Measurements from ENCODE around the gene MYO10. TPM values are rescaled to one million over a fixed set of nuclear protein-coding genes. Genes with fewer than 3 reads are reported as not detected.
A peak's percentile ranks its signal among the peaks of the same experiment; 100 is the strongest.

Gene MYO10
- total RNA-seq, 1 donor from 2014 or later: 60.9 TPM

GRCh38 chr5:16819522-16820167, 116.4 kb downstream of the MYO10 start:
- DNase-seq (ENCODE audit: low read depth): peak; percentile 75

GRCh38 chr5:16815432-16815831, 120.7 kb downstream of the MYO10 start:
- no peak for DNase-seq (ENCODE audit: low read depth)

GRCh38 chr5:16812911-16813310, 123.2 kb downstream of the MYO10 start:
- no peak for DNase-seq (ENCODE audit: low read depth)

- no peak for DNase-seq (ENCODE audit: low read depth)
Measured at GRCh38 chr5:16812448-16812847, 123.6 kb downstream of the MYO10 start.

GRCh38 chr5:16810208-16810854, 125.8 kb downstream of the MYO10 start:
- DNase-seq (ENCODE audit: low read depth): peak; percentile 64

GRCh38 chr5:16809395-16810207, 126.5 kb downstream of the MYO10 start:
- peak; percentile 94 for DNase-seq (ENCODE audit: low read depth)

GRCh38 chr5:16809010-16809394, 127.1 kb downstream of the MYO10 start:
- no peak for DNase-seq (ENCODE audit: low read depth)

GRCh38 chr5:16808021-16808420, 128.1 kb downstream of the MYO10 start:
- DNase-seq (ENCODE audit: low read depth): no peak

GRCh38 chr5:16807547-16807864, 128.6 kb downstream of the MYO10 start:
- DNase-seq (ENCODE audit: low read depth): no peak

- DNase-seq (ENCODE audit: low read depth): peak; percentile 53
Measured at GRCh38 chr5:16806711-16807546, 129.2 kb downstream of the MYO10 start.

- DNase-seq (ENCODE audit: low read depth): peak; percentile 69
Measured at GRCh38 chr5:16805486-16805885, 130.6 kb downstream of the MYO10 start.

GRCh38 chr5:16803831-16804230, 132.3 kb downstream of the MYO10 start:
- no peak for DNase-seq (ENCODE audit: low read depth)

GRCh38 chr5:16800477-16800876, 135.6 kb downstream of the MYO10 start:
- DNase-seq (ENCODE audit: low read depth): no peak

- no peak for DNase-seq (ENCODE audit: low read depth)
Measured at GRCh38 chr5:16799796-16800195, 136.3 kb downstream of the MYO10 start.

GRCh38 chr5:16797951-16798350, 138.1 kb downstream of the MYO10 start:
- no peak for DNase-seq (ENCODE audit: low read depth)

- DNase-seq (ENCODE audit: low read depth): no peak
Measured at GRCh38 chr5:16794269-16794913, 141.7 kb downstream of the MYO10 start.

GRCh38 chr5:16792598-16793275, 143.4 kb downstream of the MYO10 start:
- DNase-seq (ENCODE audit: low read depth): no peak

GRCh38 chr5:16791904-16792597, 144.0 kb downstream of the MYO10 start:
- no peak for DNase-seq (ENCODE audit: low read depth)

GRCh38 chr5:16791036-16791705, 144.9 kb downstream of the MYO10 start:
- peak; percentile 74 for DNase-seq (ENCODE audit: low read depth)

Data from myocyte (in vitro differentiated cells).